Endothelial cell of hepatic sinusoid (primary cell): Measurements from ENCODE around the gene ZNF394.
"Not testable (repeated sequence)": the region's sequence is repeated elsewhere in the genome, so short reads cannot be mapped to it uniquely, and the experiment has no call there.

Source experiments
- in situ Hi-C: cut with HindIII; loops from 2 replicates; pipeline ENCODE4 v1.10.0; 2017; ENCODE audit warnings: low sequenced_read_pairs

ZNF394 gene

DNA sequence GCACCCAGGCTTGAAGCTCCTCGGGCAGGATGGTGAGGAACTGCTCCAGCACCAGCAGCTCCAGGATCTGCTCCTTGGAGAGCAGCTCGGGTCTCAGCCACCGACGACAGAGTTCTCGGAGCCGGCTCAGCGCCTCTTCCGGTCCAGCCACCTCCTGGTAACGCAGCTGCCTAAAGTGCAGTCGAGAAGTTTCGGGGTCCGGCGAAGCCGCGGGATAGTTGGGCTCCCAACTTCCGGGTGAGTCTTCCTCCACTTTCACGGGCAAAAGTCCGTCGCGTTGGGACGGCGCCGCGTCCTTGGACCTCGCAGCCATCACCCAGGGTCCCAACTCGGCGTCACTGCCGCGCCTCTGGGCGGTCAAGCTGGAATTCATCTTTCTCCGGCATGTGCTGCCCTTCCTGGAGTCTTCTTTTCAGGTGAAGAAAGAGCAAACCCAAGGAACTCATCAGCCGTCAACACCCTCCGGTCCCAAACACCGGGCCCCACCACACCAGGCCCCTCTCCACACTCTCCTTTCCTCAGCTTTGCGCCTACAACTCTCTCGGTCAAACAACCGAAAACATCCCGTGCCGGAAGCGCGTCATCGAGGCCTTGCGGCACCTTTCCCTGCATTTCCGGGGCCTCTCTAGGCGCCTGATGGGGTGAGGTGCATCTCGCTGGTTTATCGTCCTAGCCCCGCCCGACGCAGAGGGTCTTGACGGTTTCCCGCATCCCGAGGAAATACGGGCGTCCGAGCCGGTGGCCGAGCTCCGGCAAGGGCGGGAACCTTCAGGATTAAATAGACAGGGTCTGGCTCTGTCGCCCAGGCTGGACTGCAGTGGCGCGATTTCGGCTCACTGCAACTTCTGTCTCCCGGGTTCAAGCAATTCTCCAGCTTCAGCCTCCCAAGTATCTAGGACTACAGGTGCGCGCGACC lies at the start of gene ZNF394:
TSS of gene ZNF394 (minus strand) at position 561 of the 916 bp plus-strand sequence. CDS start at position 373, 188 bp downstream.
- in situ Hi-C loops, result no loop called here

DNA sequence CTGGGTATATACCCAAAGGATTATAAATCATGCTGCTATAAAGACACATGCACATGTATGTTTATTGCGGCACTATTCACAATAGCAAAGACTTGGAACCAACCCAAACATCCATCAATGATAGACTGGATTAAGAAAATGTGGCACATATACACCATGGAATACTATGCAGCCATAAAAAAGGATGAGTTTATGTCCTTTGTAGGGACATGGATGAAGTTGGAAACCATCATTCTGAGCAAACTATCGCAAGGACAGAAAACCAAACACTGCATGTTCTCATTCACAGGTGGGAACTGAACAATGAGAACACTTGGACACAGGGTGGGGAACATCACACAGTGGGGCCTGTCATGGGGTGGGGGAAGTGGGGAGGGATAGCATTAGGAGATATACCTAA lies 49.5 kb upstream of the ZNF394 start:
- in situ Hi-C loops, result not testable (repeated sequence)

DNA sequence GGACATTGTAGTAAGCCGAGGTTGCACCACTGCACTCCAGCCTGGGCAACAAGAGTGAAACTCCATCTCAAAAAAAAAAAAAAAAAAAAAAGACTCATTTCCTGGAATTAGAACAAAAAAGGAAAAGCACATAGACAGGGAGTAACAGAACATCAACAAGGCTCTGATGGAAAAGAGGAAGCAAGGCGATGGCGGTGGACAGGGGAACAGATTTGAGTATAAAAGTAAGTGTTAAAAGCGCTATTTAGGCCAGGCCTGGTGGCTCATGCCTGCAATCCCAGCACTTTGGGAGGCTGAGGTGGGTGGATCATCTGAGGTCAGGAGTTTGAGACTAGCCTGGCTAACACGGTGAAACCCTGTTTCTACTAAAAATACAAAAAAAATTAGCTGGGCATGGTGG lies 45.2 kb upstream of the ZNF394 start:
- in situ Hi-C loops, result not testable (repeated sequence)

GRCh38 chr7:99543916-99544315 lies 43.8 kb upstream of the ZNF394 start:
- in situ Hi-C loops, result no loop called here

DNA sequence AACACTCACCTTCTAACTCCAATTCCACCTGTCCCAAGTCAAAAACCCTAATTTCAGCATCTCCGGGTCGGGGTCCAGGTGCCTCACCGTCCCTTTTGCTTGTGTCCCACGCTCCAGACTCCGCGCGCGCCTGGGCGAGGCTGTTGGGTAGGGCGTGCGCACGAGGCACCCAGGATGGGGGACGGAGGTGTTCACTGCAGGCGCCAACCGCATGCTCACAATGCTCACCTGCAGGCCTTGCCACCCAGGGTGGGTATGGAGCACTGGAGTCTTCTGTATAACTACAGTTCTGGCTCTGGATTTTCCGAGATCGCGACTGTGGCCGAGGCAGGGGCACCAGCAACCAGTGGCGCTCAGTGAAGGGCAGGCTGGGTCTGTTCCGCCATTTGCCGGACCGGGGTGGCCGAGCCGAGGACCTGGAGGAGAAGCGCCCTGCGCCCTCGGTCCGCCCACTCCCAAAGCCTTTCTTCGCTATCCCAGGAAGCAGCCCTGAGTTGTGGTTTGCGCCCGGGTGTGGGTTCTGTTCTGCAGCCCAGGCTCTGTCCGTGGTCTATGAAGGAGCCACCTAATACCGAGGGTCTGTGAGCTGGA lies 43.1 kb upstream of the ZNF394 start:
- in situ Hi-C loops, result no loop called here

DNA sequence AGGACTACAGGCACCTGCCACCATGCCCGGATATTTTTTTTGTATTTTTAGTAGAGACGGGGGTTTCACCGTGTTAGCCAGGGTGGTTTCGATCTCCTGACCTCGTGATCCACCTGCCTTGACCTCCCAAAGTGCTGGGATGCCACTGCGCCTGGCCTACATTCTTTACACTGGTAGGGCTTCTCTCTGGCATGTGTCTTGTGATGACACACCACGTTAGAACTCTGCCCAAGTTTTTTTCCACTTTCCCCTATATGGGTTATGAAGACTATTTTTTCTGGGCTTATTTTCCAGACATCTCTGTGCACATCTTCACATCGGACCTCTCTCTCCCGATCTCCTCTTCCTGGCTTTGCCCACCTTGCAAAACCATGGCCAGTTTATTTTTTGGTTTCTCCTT lies 41.1 kb upstream of the ZNF394 start:
- in situ Hi-C loops, result no loop called here

DNA sequence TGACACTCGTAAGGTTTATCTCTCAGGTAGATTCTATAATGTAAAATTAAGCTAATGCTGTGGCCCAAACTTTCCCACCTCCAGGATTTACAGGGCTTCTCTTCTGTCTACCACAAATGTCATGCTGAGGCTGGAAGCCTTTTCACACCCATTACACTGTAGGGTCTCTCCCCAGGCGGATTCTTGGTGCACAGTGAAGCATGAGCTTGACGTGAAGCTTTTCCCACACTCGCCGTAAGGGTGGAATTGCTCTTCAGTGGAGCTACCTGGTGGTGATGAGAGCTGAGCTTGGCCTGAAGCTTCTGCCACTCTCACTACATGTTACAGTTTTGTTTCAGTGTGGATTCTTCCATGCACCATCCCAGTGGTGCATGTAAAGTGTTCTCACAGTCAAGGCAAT lies 40.5 kb upstream of the ZNF394 start:
- in situ Hi-C loops, result no loop called here

DNA sequence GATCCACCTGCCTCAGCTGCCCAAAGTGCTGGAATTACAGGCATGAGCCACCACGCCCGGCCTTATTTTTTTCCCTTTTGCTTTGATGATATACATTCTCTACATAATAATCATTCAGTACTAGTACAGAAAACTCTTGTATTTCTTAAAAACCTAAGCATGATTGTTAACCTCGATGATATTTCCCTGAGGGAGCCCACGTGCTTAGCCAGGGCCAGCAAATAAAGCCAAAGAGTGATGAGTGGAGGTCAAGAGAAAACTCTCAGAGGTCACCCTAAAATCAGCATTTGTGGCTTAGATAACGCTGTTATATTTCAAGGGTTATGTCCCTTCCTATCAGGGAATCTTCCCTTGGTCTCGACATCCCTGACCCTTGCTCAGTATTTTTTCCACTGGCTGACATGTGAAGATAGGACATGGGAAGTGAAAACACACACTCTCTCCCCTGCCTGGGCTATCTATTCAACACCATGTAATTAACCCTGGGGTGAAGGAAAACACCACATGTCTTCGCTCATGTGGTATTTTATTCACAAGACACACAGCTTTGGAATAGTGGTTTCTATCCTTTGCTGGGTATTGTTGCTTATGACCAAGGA lies 39.2 kb upstream of the ZNF394 start:
- in situ Hi-C loops, result no loop called here

GRCh38 chr7:99535667-99536066 lies 35.6 kb upstream of the ZNF394 start:
- in situ Hi-C loops, result no loop called here

GRCh38 chr7:99531354-99531765 lies 31.3 kb upstream of the ZNF394 start:
- in situ Hi-C loops, result loop anchor here (5.0 kb wide), 2 partner anchors 54 to 101 kb away; no protein-coding TSS in a partner anchor

DNA sequence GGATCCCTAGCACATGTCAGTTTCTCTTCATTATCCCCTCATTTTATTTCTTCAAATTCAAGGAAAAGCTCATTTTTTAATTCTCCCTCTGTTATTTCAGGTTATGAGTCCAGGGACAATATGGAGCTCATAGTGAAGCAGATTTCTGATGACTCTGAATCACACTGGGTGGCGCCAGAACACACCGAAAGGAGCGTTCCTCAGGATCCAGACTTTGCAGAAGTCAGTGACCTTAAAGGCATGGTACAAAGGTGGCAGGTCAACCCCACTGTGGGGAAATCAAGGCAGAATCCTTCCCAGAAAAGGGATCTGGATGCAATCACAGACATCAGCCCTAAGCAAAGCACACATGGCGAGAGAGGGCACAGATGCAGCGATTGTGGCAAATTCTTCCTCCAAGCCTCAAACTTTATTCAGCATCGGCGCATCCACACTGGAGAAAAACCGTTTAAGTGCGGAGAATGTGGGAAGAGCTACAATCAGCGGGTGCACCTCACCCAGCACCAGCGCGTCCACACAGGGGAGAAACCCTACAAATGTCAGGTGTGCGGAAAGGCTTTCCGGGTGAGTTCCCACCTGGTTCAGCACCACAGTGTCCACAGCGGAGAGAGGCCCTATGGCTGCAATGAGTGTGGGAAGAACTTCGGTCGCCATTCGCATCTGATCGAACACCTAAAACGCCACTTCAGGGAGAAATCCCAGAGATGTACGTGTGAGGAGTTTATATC lies 25.8 kb upstream of the ZNF394 start:
- in situ Hi-C loops, result no loop called here

GRCh38 chr7:99521399-99521798 lies 21.3 kb upstream of the ZNF394 start:
- in situ Hi-C loops, result no loop called here

DNA sequence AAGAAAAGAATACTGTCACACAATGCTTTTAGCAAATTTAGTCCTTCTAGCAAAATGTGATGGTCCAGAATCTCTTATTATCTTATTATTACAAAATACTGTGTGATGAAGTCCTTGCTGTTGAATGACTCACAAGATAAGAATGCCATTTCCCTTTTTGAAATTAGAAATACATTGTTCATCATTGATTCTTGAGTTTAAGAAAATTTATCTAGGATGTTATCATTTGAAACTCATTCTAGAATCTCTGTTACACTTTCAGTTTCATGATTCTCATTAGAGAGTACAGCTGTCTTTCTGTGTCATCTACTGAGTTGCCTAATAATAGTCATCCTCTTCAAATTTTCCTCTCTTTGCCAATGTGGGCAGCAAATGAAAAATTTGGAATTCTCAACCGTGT lies 14.0 kb upstream of the ZNF394 start:
- in situ Hi-C loops, result no loop called here

- in situ Hi-C loops, result no loop called here
Observed at GRCh38 chr7:99505324-99505662, 5.2 kb upstream of the ZNF394 start.

- in situ Hi-C loops, result no loop called here
Observed at GRCh38 chr7:99504603-99505323, 4.7 kb upstream of the ZNF394 start, which contains the start of gene ZKSCAN5. Gene ZKSCAN5 (plus strand): TSS chr7:99504662. CDS start chr7:99506045, 1,383 bp downstream.

- in situ Hi-C loops, result no loop called here
Observed at GRCh38 chr7:99504281-99504602, 4.2 kb upstream of the ZNF394 start.

GRCh38 chr7:99501236-99501635 lies 1.2 kb upstream of the ZNF394 start:
- in situ Hi-C loops, result not testable (repeated sequence)

- in situ Hi-C loops, result no loop called here
Observed at GRCh38 chr7:99500637-99501009, 542 bp upstream of the ZNF394 start.

DNA sequence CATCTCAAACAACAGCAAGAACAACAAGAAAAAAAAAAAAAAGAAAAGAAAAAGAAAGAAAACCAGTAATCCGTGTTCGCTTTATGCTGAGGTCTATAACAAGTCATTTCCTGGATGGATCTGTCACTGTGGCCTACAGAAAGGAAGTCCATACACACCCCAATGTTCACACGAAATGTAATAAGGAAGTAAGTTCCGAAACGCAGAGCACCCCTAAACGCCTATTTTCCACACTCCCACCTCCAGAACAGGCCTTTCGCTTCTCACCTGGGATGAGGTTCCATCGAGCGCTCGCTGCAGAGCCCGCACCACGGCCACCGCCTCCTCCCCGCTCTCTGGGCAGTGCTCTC lies 735 bp downstream of the ZNF394 start:
- in situ Hi-C loops, result no loop called here

DNA sequence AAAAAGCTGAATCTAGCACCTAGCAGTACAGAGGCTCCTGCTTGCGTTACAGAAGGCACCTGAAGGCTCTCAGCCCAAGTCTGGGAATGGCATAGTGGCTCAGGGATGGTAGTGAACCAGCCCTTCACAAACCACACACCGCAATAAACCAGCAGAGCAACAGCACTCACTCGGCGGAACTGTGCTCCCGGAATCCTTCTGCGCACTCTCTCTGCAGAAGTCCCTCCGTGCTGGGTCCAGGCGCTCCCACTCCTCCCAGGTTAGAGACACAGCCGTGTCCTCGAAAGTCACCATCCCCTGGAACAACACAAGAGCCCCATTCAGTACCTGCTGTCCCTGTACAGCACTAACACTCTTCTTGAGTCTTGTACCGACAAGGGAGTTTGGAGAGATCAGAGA lies 1.5 kb downstream of the ZNF394 start:
- in situ Hi-C loops, result no loop called here
